ENCODE results near the gene YPEL2. TPM values are rescaled to one million over a fixed set of nuclear protein-coding genes. Genes with fewer than 3 reads are reported as not detected.

Gene YPEL2
- total and polyA plus RNA-seq, 2 of the 13 experiments (the other 11 are each of a cell fraction or from before 2014, with no cell fraction given) = 8.5 to 21.1 TPM

GRCh38 chr17:59440757-59441463, 109.5 kb downstream of the YPEL2 start (continued):
- no peak for TF ChIP-seq ZNF775 (CRISPR knock-in tag; IDR thresholded peaks at IDR 0.05; ENCODE audit: borderline replicate concordance)
- TF ChIP-seq ZNF333 (CRISPR knock-in tag; IDR thresholded peaks at IDR 0.05; ENCODE audit: borderline replicate concordance) = no peak
- TF ChIP-seq, protein P1, sequence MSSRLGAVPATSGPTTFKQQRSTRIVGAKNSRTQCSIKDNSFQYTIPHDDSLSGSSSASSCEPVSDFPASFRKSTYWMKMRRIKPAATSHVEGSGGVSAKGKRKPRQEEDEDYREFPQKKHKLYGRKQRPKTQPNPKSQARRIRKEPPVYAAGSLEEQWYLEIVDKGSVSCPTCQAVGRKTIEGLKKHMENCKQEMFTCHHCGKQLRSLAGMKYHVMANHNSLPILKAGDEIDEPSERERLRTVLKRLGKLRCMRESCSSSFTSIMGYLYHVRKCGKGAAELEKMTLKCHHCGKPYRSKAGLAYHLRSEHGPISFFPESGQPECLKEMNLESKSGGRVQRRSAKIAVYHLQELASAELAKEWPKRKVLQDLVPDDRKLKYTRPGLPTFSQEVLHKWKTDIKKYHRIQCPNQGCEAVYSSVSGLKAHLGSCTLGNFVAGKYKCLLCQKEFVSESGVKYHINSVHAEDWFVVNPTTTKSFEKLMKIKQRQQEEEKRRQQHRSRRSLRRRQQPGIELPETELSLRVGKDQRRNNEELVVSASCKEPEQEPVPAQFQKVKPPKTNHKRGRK (CRISPR knock-in tag; IDR thresholded peaks at IDR 0.05) = no peak
- peak; percentile 51 to 66; a peak in 2 of 4 replicates for TF ChIP-seq HMGXB4 (CRISPR knock-in tag; IDR thresholded peaks at IDR 0.05; ENCODE audit: borderline replicate concordance in 1 of 2, low read depth in 1 of 2)
- no peak for TF ChIP-seq ZNF660 (CRISPR knock-in tag; IDR thresholded peaks at IDR 0.05; ENCODE audit: borderline replicate concordance, low read depth)
- no peak for TF ChIP-seq ZNF816 (CRISPR knock-in tag; IDR thresholded peaks at IDR 0.05; ENCODE audit: borderline replicate concordance)
- TF ChIP-seq GTF2F1 (IDR thresholded peaks at IDR 0.05; ENCODE audit: low read length) = no peak
- TF ChIP-seq MTA1 (CRISPR knock-in tag; IDR thresholded peaks at IDR 0.05; ENCODE audit: borderline replicate concordance) = no peak
- TF ChIP-seq ZMYM2 (CRISPR knock-in tag; IDR thresholded peaks at IDR 0.05) = no peak
- TF ChIP-seq DPF2 (CRISPR knock-in tag; IDR thresholded peaks at IDR 0.05; ENCODE audit: borderline replicate concordance, low read depth) = no peak
- no peak for TF ChIP-seq ZMAT3 (CRISPR knock-in tag; conservative IDR thresholded peaks at IDR 0.05)
- peak; percentile 71 for TF ChIP-seq ERF (CRISPR knock-in tag; IDR thresholded peaks at IDR 0.05)
- TF ChIP-seq ZNF251 (CRISPR knock-in tag; IDR thresholded peaks at IDR 0.05) = no peak
- no peak for TF ChIP-seq MATR3 (CRISPR knock-in tag; IDR thresholded peaks at IDR 0.05)
- no peak for TF ChIP-seq ZNF639 (CRISPR knock-in tag; conservative IDR thresholded peaks at IDR 0.05)
- no peak for TF ChIP-seq DNMT1 (CRISPR knock-in tag; IDR thresholded peaks at IDR 0.05)
- TF ChIP-seq ZNF276 (CRISPR knock-in tag; IDR thresholded peaks at IDR 0.05; ENCODE audit: low read depth) = no peak
- TF ChIP-seq DZIP1 (CRISPR knock-in tag; IDR thresholded peaks at IDR 0.05) = no peak
